ENCODE measurements around the gene APOL3. TPM values are rescaled to one million over a fixed set of nuclear protein-coding genes. Genes with fewer than 3 reads are reported as not detected.

The APOL3 gene
- total RNA-seq, 1 experiment from 2014 or later, result not detected

GRCh38 chr22:36198536-36198935 lies 38.0 kb upstream of the APOL3 start:
- DNase-seq (ENCODE audit: low spot score), result no peak
- Histone ChIP-seq H3K4me3 (ENCODE audit: low read depth, low read length, poor library complexity, severe bottlenecking) (no peak overlapping the region), H3K9me3 (ENCODE audit: low read depth, low read length, poor library complexity, severe bottlenecking) (no peaks in the 10 kb centered on the region), H3K36me3 (ENCODE audit: insufficient read depth, low read length, poor library complexity, severe bottlenecking) (no peaks in the 10 kb centered on the region), H3K4me1 (ENCODE audit: insufficient read depth, low read length, poor library complexity, severe bottlenecking) (peaks cover 41% of the 10 kb centered on the region), H3K27me3 (replicated peaks; ENCODE audit: insufficient read depth, low read depth, low read length, poor library complexity) (no peaks in the 10 kb centered on the region), H3K27ac (ENCODE audit: low read depth, low read length, poor library complexity, severe bottlenecking) (peak overlapping the region; percentile 62)
- intact Hi-C loops (cut with micrococcal nuclease; ENCODE audit: unreplicated experiment), result loop anchor here (5.0 kb wide), 1 partner anchor 79 kb away; no protein-coding TSS in a partner anchor
- TF ChIP-seq CTCF (conservative IDR thresholded peaks at IDR 0.05; ENCODE audit: low read depth, low read length) (no peak), EZH2 (IDR thresholded peaks at IDR 0.05; ENCODE audit: borderline replicate concordance, low read depth, low read length, poor library complexity, severe bottlenecking) (no peak)
- ChIA-PET POLR2A (ENCODE audit: low non-redundant PET) (no interaction called here), CTCF (no interaction called here)
- BruUV-seq (replicated peaks), result no TSS peak

- H3K4me3 ChIP-seq (ENCODE audit: low read depth, low read length, poor library complexity, severe bottlenecking), result no peak overlapping the region
- no TSS peak for BruUV-seq (replicated peaks)
- H3K9me3 ChIP-seq (ENCODE audit: low read depth, low read length, poor library complexity, severe bottlenecking), result no peaks in the 10 kb centered on the region
- H3K27ac ChIP-seq (ENCODE audit: low read depth, low read length, poor library complexity, severe bottlenecking), result peak overlapping the region; percentile 62
- ChIA-PET POLR2A (ENCODE audit: low non-redundant PET) (no interaction called here), CTCF (interaction anchor here (0.7 kb wide), 1 partner anchor 64 kb away, joined by 3 read pairs; no protein-coding TSS in a partner anchor)
- H3K36me3 ChIP-seq (ENCODE audit: insufficient read depth, low read length, poor library complexity, severe bottlenecking), result no peaks in the 10 kb centered on the region
- DNase-seq (ENCODE audit: low spot score), result no peak
- intact Hi-C loops (cut with micrococcal nuclease; ENCODE audit: unreplicated experiment), result loop anchor here (5.0 kb wide), 1 partner anchor 80 kb away; no protein-coding TSS in a partner anchor
- TF ChIP-seq EZH2 (IDR thresholded peaks at IDR 0.05; ENCODE audit: borderline replicate concordance, low read depth, low read length, poor library complexity, severe bottlenecking) (no peak), CTCF (conservative IDR thresholded peaks at IDR 0.05; ENCODE audit: low read depth, low read length) (no peak)
- no peaks in the 10 kb centered on the region for H3K27me3 ChIP-seq (replicated peaks; ENCODE audit: insufficient read depth, low read depth, low read length, poor library complexity)
- peaks cover 41% of the 10 kb centered on the region for H3K4me1 ChIP-seq (ENCODE audit: insufficient read depth, low read length, poor library complexity, severe bottlenecking)
Measured at GRCh38 chr22:36197514-36198146, 37.1 kb upstream of the APOL3 start.

GRCh38 chr22:36197065-36197440 lies 36.5 kb upstream of the APOL3 start:
- POLR2A ChIA-PET (ENCODE audit: low non-redundant PET), result no interaction called here
- H3K4me1 ChIP-seq (ENCODE audit: insufficient read depth, low read length, poor library complexity, severe bottlenecking), result peaks cover 39% of the 10 kb centered on the region
- peak; percentile 92 for DNase-seq (ENCODE audit: low spot score)
- no peaks in the 10 kb centered on the region for H3K9me3 ChIP-seq (ENCODE audit: low read depth, low read length, poor library complexity, severe bottlenecking)
- H3K27ac ChIP-seq (ENCODE audit: low read depth, low read length, poor library complexity, severe bottlenecking), result peak overlapping the region; percentile 62
- TF ChIP-seq CTCF (conservative IDR thresholded peaks at IDR 0.05; ENCODE audit: low read depth, low read length) (no peak), EZH2 (IDR thresholded peaks at IDR 0.05; ENCODE audit: borderline replicate concordance, low read depth, low read length, poor library complexity, severe bottlenecking) (no peak)
- no peaks in the 10 kb centered on the region for H3K27me3 ChIP-seq (replicated peaks; ENCODE audit: insufficient read depth, low read depth, low read length, poor library complexity)
- H3K36me3 ChIP-seq (ENCODE audit: insufficient read depth, low read length, poor library complexity, severe bottlenecking), result no peaks in the 10 kb centered on the region
- CTCF ChIA-PET, result interaction anchor here (0.7 kb wide), 1 partner anchor 64 kb away, joined by 3 read pairs; no protein-coding TSS in a partner anchor
- H3K4me3 ChIP-seq (ENCODE audit: low read depth, low read length, poor library complexity, severe bottlenecking), result no peak overlapping the region
- no TSS peak for BruUV-seq (replicated peaks)
- intact Hi-C loops (cut with micrococcal nuclease; ENCODE audit: unreplicated experiment), result loop anchor here (5.0 kb wide), 1 partner anchor 80 kb away; no protein-coding TSS in a partner anchor
